Upper lobe of left lung (tissue), 4 donors: ENCODE results near the gene SH2B2.
"Not testable (repeated sequence)": the region's sequence is repeated elsewhere in the genome, so short reads cannot be mapped to it uniquely, and the experiment has no call there.

Source experiments
- EP300 ChIP-seq, 4 donors: sonication (generic); formaldehyde crosslinking; IDR thresholded peaks; one replicate each; pipeline ENCODE4 v1.5.1; 2017; ENCODE audit warnings: antibody characterized with exemption in 4 of 4, control low read depth in 2 of 4
- POLR2A ChIP-seq, 4 donors: fragments of 450-650 bp; IDR thresholded peaks; one replicate each; pipeline ENCODE4 v1.5.1; 2016 to 2017; ENCODE audit warnings: antibody characterized with exemption in 4 of 4, mild to moderate bottlenecking in 2 of 4
- POLR2AphosphoS5 ChIP-seq, 2 donors: sonication (generic); formaldehyde crosslinking; IDR thresholded peaks; one replicate each; pipeline ENCODE4 v1.5.1; 2017; ENCODE audit warnings: antibody characterized with exemption in 2 of 2
- TF ChIP-seq, protein P1 (sequence below), 6 experiments: fragments of 450-650 bp in 4 of 6; fragments of 200-600 bp in 2 of 6; sonication (generic) in 2 of 6; IDR thresholded peaks; one replicate each; pipeline ENCODE4 v1.5.1; 2016 to 2019; ENCODE audit warnings: antibody characterized with exemption in 6 of 6

DNA sequence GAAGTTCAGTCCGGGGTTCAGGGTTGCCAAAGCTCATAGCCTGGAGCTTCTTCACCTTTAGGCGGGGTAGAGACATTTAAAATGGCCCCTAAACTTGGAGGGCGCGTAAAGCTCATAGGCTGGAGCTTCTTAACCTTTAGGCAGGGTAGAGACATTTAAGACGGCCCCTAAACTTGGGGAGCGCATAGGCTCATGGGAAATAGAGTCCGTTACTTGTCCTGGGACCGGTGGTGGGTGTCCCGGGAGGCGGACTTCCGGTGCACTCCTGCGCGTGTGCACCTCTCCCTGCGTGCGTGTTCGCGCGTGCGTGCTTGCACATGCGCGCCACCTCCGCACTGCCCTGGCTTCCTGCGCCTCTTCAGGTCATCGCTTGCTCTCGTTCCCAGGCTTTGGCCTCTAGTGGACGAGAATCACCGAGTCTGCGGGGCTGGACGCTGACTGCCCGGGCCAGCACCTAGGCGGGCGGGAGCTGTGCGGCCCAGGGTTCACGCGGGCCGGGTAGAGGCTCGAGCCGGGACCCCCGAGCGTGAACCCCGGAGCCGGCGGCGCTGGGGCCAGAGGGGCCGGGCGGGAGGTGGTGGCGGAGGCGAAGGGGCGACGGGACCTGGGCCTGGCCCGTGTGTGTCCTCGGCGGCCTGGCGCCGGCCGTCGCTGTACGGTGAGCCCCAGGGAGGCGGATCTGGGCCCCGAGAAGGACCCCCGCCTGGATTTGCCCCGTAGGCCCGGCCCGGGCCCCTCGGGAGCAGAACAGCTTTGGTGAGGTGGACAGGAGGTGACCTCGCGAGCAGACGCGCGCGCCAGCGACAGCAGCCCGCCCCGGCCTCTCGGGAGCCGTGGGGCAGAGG, 77.1 kb downstream of the SH2B2 start:
- peak in 3 of 4 donors; percentile 50 to 79 (median 57) for TF ChIP-seq POLR2A (IDR thresholded peaks at IDR 0.05)
- TF ChIP-seq, protein P1, sequence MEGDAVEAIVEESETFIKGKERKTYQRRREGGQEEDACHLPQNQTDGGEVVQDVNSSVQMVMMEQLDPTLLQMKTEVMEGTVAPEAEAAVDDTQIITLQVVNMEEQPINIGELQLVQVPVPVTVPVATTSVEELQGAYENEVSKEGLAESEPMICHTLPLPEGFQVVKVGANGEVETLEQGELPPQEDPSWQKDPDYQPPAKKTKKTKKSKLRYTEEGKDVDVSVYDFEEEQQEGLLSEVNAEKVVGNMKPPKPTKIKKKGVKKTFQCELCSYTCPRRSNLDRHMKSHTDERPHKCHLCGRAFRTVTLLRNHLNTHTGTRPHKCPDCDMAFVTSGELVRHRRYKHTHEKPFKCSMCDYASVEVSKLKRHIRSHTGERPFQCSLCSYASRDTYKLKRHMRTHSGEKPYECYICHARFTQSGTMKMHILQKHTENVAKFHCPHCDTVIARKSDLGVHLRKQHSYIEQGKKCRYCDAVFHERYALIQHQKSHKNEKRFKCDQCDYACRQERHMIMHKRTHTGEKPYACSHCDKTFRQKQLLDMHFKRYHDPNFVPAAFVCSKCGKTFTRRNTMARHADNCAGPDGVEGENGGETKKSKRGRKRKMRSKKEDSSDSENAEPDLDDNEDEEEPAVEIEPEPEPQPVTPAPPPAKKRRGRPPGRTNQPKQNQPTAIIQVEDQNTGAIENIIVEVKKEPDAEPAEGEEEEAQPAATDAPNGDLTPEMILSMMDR (IDR thresholded peaks at IDR 0.05) = peak in 4 of 6 experiments; percentile 4 to 61 (median 34)
- not testable (repeated sequence) for TF ChIP-seq EP300 (IDR thresholded peaks at IDR 0.05)
- peak; percentile 88 to 95 for TF ChIP-seq POLR2AphosphoS5 (IDR thresholded peaks at IDR 0.05)
